OCI-LY3 (cell line): ENCODE results near the gene NEK3.

ENCODE experiments used
- CTCF ChIP-seq: fragments of 200-600, 300-600 bp; sonication (generic); IDR thresholded peaks from 2 replicates; pipeline ENCODE4 v1.5.1; 2014; ENCODE audit warnings: antibody characterized with exemption, low read length, low read depth
- EZH2phosphoT487 ChIP-seq: fragments of 200-600 bp; shearing (Covaris generic); IDR thresholded peaks from 2 replicates; pipeline ENCODE4 v1.6.1; 2018; ENCODE audit warnings: antibody characterized with exemption, mixed run types, low read depth

GRCh38 chr13:52127378-52127777 lies 32.0 kb downstream of the NEK3 start:
- TF ChIP-seq CTCF (no peak), EZH2phosphoT487 (no peak)
